Stimulated activated CD4-positive, alpha-beta T cell treated with anti-CD3 and anti-CD28 coated beads, Interleukin-4, amount 100 ng/mL, for 1 hour (primary cell): ENCODE data around the gene UBR4.

ENCODE experiments used
- DNase-seq: peaks from one replicate; pipeline ENCODE4 v3.0.0-alpha.2; 2020

Gene UBR4

DNA sequence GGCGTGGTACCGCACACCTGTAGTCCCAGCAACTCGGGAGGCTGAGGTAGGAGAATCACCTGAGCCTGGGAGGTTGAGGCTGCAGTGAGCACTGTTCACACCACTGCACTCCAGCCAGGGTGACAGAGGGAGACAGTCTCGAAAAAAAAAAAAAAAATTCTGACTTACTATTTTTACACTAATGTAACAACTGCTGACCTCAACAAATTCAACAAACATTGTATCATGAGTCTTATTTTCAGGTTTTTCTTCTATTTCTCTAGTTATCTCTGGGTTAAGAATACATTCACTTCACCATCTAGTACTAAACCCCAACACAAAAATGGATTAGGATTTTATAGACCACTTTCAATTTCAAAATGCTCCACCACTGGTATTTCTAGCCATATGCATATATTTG lies 72.9 kb downstream of the UBR4 start:
- DNase-seq, result no peak

DNA sequence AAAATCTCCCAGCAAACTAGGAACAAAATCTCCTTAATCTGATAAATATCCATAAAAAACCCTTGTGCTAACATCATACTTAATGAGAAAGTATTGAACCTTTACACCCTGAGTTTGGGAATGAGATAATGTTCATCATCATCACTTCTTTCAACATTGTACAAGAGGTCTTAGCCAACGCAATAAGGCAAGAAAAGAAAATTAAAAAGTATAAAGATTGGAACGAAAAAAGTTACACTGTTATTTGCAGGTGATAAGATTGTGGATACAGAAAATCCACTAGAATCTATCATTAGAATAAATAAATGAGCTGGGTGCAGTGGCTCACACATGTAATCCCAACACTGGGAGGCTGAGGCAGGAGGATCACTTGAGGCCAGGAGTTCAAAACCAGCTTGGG lies 76.7 kb downstream of the UBR4 start:
- no peak for DNase-seq

DNA sequence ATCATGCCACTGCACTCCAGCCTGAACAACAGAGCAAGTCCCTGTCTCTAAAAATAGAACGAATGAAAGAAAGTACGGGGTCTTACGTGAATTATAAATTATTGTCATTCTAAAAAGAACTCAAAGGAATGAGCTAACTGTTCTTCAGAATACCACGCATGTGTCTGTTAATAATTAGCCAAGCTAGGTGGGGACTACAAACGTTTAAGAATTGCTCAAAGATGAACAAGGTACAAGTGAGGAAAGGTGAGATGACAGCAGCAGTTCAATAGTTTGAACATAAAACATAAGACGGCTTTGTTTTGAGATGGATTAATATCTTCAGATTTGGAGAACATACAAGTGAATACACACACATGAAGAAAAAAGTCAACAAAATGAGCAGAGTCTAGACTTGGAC lies 79.6 kb downstream of the UBR4 start:
- no peak for DNase-seq

DNA sequence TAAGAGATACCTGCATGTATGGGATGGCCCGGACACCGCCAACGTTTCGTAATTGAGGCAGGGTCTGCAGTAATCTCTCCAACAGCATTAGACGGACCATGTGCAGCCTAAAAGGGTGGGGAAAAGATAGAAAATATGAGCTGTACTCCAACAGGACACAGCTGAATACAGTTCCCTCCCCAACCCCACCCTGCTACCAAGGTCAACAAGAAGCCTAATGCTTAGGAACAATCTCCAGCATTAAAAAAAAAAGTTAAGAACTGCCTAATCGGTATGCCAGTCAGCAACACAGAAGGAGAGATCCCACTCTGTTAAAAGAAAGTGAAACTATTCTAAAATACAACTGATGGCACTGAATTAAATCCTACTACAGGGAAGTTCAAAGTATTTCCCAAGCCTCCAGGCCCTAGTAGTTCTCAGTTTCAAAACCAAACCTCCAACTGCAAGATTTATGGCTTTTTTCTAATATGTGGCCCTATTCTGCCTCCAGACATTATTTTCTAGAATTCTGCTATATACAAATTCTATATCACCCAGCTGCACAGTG lies 81.0 kb downstream of the UBR4 start:
- no peak for DNase-seq

DNA sequence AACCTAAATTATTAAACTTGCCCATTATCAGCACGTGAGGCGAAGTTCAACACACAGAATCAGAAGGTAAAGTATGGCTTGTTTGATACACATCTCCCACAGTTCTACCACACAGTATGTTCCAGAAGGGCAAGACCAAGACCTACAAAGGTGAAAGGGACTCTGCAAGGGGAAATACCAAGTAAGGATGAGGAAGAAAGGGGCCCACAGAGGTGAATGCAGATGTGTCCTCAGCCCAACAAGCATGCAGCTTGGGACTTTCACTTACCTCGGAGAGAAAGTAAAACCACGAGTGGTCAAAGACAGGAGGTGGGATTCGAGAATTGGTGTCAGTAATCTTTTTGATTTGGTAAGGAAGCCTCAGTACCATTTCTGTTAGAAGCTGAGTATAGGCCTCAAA lies 85.8 kb downstream of the UBR4 start:
- DNase-seq, result no peak

DNA sequence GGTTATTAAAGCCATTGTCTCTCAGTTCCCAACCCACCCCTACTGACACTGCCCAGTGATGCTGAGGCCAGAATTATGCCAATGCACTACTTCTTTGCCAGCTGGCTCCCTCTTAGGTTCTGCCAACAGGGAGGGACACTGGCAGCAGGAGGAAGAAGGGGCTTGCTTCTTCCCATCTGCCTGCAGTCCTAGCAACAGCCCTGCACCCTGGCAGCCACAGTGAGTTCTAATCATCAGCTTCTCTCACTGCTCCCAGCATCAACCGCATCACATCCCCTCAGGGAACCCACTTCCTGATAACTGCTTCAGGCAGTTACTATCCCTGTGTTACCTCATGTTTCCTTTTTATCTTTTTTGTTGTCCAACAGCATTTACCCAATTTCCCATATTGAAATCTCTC lies 86.2 kb downstream of the UBR4 start:
- no peak for DNase-seq

DNA sequence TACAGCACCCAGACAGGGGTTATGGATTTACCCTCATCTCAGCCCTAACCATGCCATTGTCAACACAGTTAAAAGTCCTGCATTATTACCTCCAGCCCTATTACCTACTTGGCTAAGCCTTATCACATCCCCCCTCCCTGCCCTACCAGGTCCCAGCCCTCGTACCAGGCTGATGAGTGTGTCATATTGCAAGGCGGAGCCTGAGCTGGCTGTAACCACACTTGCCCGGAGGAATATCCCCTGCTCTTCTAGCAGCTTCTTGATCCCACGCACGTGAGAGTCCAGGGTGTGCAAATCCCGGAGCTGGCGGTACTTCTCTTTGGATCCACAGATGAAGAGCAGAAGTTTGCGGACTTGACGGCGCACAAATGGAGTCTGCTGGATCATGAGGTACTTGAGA lies 87.4 kb downstream of the UBR4 start:
- DNase-seq, result no peak

DNA sequence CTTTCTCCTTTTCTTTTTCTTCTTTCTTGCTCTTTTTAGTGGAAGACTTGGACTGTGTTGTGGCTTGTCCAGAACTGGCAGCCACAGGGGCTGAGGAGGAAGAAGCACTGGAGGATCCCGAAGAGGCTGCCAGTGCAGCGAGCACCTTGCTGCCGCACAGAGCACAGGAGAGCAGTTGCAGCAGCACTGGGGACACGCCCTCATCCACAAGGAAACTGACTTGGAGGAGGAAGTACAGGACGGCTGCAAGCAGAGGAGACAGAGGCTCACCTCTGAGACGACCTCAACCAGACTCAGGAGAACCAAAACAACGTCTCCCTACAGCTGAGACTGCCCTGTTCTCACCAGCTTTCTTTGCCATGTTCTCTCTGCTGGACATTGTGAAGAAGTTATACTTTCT lies 88.9 kb downstream of the UBR4 start:
- no peak for DNase-seq

DNA sequence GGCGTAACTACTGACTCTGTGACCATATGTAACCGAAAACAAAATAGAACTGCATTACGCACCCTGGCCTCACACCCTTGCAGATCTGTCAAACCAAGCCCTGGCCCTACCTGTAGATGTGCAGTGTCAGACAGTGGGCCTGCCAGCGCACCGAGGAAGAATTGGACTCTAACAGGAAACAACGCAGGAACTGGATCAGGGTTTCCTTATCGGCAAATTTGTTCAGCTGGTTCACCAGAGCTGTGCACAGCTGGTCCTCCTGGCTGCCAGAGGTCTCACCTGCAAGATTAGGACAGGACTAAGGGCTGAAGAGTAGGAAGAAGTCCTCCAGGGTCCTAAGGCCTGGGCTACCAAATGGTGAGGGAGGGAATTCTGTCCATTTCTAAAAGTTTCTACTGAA lies 90.0 kb downstream of the UBR4 start:
- no peak for DNase-seq

DNA sequence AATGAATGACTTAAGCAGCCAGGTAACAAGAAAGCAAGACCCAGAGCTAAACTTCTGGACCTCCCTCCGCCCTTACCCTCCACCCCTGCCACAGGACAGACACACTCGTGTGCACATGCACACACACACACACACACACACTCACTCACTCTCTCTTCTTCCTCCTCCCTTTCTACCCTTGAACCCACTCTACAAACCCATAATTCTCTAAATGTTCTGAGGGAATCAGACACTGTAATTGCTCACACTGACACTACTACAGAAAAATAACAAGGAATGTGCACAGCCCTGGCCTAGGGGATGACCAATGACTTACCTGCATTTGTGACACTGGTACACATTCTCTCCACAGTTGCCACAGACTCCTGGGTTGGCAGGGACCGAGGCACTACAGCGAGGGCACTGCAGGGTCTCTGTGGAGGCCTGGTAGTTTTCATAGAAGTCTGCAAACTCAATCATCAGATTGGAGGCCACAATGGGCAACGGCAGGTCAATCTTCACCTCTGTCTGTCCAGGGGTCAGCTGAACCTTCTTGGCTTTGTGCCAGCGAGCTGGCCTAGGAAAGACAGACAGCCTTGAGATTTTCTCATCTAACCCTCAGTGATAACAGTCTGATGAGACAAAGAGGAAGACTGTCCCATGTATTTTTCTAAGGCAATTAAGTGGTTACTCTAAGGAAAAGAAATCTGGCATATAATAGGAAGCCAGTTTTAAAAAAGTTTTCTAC lies 94.8 kb downstream of the UBR4 start:
- no peak for DNase-seq

DNA sequence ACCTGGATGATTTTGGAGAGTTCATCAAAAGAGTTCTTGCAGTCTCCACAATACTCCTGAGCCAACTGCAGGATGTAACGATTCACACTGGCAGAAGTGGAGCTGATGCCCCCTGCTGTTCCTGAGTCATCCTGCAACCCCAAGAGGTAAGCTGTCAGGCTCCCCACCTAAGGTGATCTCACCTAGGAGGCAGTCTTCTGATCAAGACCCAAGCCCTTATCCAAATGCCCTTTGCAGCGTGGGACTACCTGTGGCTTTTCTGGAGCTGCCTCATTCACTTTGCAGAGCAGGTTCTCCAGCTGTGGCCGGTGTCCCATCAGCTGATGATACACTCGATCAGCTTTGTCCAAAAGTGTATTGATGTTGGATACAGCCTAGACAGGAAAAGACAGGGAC lies 96.4 kb downstream of the UBR4 start:
- peak; percentile 36 for DNase-seq

DNA sequence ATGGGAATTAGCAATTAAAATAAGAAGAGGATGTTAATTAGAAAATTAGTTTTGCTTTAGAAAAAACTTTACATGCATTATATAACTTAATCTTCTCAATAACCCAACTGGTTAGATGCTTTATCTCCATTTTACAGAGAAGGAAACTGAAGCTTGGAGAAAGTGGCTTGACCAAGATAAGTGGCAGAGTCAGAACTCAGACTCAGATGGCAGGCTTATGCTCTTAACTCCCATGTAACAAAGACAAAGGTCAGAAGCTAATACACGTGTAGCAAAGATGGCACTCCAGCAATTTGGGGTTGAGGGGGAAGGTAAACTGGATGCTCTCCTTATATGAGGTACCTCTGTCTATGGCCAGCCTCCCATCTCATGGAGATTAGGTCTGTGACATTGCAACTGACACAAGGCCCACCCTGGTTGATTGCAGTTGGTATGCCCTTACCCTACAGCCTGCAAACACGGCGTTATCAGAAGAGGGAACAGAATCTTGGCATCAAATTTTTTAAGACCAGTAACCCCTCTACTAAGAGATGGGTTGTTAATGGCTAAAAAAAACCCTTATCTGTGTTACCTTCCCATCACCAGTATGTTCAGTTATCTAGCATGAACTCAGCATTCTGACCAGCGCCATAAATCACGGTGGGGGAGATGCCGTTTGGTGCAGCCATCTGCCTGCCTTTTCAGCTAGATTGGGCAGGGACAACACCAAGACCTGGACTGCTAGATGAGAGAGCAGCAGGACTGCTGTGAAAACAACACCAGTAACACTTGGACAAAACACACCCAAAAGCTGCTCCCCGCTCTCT lies 97.0 kb downstream of the UBR4 start:
- DNase-seq, result no peak

DNA sequence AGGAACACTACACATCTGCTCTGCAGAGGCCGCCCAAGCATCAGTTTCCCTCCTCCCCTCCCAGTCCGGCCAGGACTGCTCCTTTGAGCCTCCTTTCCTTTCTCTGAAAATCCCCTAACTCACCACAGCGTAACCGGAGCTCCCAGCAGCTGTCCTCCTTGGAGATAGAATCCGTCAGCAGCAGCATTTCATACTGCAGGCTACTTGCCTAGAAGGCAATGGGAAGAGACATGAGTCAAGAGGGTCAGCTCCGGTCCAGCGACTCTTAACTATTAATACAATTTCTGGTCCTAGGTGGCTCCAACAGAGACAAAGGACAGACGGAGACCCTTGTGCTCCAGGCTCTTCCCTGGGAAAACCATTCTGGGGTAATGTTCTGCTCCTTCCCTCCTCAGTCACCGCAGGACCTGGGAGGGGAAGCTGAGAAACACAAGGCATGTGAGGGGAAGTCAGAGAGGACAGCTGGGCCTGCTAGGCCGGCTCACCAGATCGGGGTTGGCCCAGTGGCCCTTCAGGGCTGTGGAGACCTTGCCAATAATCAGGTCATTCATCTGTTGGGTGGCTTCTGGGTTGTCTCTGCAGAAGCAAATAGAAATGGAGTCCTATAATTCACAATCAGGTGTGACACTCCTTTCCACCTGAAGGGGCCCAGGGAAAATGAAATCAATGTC lies 99.7 kb downstream of the UBR4 start:
- DNase-seq, result no peak

DNA sequence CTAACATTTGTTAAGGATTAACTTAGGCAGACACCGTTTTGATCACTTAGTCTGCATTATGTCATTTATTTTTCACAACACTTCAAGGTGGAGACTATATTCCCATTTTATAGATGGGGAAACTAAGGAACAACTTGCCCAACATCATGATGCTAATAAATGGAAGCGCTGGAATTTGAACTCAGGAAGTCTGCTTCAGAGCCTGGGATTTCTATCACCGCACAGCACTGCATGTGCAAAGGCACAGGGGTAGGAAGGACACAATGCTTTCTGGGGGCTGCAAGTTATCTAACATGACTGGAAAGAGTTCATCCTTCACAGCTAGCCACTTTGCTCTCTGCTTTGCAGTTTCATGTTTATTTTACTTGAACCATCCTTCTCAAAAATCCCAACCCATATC lies 100.5 kb downstream of the UBR4 start:
- DNase-seq, result no peak

DNA sequence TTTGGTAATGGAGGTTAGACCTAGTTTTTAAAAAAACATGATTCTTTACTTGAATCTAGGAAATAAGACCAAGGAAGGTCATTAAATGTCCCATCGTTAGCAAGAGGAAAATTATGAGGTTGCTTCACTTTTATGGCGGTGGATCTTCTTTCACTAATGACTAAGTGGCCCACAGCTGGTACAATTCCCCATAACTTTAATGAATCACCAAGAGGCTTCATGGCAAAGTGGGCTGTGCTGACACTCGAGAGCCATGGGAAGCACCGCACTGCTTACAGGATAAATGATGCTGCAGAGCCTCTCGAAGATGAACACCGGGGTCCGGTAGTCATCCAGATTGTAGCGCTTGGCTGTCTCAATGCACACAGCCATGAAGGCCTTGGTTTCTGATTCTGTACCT lies 108.8 kb downstream of the UBR4 start:
- no peak for DNase-seq

DNA sequence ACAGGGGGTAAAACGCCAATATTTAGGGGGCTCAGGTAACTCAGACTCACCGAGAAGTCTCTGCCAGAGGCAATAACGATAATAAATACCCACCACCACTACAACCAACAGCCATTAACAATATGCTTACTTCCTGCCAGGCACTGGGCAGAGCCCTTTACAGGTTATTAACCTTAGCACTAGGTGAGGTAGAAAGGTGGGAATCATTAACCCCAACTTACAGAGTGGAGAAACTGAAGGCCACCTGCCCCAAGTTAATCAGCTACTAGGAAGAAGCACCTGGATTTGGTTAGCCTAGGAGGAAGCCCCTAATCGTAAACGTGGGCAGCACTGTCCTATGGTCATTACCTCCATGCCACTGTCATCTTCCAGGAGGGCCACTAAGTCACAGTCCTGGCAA lies 110.0 kb downstream of the UBR4 start:
- no peak for DNase-seq

DNA sequence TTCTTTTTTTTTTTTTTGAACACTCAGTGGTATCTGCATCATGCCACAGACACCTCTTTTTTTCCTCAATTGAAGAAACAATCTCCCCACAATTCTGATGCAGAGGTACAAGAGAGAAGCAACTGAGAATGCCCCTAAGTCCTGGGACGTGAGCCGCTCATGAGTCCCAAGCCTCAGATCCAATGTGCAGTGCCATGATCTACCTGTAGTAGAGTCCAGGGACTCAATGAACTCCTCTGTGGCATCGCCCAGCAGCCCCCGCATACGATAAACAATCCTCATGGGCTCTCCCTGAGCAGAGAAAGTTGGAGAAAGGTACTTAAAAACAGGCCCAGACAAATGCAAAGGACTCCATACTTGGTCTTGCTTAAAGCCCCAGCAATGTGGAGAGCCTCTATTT lies 113.1 kb downstream of the UBR4 start:
- no peak for DNase-seq

DNA sequence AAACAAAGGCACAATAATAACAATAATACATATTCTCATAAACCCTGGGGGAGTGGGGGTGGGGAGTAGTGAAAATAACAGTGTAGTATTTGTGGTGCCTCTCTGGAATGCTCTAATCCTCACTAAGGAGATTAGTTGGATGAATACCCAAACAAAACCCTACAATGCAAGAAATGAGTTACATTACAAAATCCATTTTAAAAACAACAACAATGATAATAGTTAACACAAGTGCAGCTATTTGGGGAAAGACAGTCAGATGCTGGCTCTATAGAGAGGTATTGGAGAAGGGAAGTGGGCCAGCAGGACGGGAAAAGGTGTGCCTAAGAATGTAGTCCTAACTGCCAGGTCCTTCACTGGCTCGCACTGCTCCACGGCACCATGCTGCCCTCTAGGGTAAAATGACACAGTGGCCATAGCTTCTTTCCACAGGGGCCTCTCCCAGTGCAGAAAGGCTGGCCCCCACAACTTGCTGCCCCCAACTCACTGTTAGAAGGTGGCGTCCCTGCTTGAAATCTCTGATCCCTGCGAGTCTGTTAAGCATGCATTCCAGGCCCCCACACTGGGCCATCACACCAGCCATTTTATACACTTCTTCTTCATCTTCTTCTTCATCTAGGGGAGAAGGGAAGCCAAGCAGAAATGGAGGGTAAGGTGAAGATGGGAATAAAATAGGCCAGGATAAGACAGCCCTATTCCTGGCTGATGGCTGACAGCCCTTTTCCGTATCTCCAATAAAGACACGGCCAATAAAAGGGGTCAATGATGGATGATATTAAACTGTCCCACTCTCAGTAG lies 113.8 kb downstream of the UBR4 start:
- no peak for DNase-seq

DNA sequence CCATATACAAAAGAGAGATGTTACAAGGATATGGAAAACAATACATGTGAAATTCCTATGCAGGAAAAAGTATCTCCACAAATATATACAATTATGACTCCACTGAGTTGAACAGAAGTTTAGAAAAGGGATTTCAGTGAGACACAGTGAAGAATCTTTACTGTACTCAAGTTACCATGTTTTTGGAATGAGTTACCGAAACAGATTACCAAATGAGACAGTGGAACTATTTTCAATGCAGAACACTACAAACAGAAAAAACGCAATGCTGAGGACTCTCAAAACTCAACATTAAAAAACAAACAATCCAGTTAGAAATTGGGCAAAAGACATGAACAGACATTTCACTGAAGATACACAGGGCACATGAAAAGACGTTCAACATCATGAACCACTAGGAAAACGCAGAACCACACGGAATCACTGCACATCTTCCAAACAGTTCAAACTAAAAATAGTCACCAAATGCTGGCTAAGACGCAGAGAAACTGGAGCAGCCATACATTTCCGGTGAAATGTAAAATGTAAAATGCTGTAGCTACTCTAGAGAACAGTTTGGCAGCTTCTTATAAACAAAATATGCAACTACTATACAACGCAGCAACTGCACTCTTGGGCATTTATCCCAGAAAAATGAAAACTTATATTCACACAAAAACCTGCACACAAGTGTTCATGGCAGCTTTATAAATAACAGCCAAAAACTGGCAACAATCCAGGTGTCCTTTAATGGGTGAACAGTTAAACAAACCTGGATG lies 118.7 kb downstream of the UBR4 start:
- DNase-seq, result no peak

DNA sequence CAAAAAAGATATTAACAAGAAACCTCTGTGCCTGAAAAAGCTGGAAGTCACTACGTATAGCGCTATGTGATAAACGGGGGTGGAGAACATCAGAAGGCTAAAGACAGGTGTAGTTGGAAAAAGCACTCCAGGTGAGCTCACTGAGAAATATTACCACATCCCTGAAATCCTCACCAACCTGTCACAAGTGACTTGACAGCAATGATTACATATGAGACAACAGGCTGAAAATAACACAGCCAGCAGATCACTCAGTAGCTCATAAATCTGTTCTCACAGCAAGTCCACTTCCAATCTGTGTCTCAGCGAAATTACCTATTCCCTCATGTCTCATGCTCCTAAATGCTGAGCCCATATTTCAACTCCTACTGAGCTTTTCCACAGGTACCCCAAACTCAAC lies 120.5 kb downstream of the UBR4 start:
- no peak for DNase-seq

DNA sequence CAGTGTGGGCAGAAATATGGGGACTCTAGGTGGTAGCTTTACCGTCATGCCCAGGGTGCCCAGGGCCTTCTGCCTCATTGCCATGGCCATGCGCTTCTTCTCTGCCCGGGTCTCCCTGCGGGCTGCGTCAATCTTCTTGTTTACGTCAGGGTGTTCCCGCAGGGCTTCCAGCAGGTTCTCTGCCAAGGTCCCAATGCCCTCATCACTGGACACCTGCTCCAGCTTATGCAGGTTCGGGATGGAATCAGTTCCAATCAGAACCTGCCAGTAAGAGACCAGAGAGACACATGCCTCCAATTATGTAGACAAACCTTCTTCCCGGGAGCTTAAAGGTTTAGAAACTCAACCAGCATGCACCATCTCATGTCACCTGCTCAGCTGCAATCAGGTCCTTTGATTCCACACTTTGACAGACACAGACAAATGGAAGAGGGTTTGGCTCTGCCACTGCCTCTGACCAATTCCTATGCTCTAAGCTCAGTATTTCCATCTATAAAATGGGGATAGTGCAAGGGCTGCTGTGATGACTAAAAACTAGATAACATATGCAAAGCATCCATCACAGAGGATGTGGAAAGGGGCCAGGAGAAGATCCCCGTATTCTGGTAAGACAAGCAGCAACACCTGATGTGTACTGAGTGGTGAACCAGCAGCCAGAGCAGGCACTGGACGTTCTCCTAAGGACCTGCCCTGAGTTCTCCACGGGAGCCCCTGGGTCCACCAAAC lies 121.2 kb downstream of the UBR4 start:
- DNase-seq, result no peak
